GM21529 (cell line): ENCODE data around the gene RILP.

Experiments
- ATAC-seq: cut with Tn5 transposase; IDR thresholded peaks from one replicate; pipeline ENCODE4 v1.9.1; 2021; ENCODE audit not compliant: unreplicated experiment

RILP gene

DNA sequence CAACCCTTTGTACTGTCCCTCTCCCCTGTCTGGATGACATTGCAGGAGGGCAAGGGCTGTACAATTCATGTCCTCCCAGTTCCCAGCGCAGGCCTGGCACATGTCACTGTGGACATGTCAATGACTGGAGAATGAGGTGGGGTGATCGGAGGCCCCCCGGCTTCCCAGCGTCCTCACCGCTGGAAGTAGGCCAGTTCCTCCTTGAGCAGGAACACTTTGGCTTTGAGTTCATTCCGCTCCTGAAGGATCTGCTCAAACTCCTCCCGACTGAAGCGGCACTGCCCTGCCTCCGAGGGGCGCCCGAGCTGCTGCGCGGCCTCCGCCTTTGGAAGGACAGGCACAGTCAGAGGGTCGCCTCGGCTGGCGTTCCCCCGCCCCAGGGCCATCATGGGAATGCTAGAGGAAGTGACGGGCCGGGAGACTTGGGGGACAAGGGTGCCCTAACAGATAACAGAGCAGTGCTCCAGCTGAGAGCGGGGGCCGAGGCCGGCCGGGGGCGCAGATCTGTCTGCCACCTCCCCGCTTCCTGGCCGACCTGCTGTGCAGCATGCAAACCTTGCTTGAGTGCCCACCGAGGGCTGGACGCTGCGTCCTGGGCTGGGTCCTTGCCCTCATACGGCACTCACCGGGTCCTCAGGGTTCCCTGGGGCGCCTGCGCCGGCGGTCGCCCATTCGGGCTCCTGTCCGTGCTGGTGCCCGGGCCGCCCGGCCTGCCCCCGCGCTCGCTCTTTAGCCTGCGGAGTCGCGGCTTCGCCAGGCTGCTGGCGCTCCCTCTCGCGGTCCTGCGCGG is 1.3 kb downstream of the RILP start:
- ATAC-seq = no peak

DNA sequence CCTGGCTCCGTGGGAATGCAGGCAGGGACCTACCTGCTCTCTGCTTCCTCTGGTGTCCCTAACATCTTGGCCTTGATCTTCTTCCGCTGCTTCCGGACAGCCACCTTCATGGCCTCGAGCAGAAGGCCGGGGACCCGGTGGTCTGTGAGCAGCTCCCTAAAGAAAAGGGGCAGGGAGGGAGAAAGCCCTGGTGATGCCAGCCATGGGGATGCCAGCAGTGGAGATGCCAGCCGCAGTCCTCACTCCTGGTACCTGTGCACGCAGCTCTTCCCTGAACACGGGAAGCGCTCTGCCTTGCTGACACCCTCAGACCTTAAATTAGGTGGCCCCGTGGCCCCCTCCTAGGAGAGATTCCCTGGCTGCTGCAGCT is 1.9 kb downstream of the RILP start:
- no peak for ATAC-seq

DNA sequence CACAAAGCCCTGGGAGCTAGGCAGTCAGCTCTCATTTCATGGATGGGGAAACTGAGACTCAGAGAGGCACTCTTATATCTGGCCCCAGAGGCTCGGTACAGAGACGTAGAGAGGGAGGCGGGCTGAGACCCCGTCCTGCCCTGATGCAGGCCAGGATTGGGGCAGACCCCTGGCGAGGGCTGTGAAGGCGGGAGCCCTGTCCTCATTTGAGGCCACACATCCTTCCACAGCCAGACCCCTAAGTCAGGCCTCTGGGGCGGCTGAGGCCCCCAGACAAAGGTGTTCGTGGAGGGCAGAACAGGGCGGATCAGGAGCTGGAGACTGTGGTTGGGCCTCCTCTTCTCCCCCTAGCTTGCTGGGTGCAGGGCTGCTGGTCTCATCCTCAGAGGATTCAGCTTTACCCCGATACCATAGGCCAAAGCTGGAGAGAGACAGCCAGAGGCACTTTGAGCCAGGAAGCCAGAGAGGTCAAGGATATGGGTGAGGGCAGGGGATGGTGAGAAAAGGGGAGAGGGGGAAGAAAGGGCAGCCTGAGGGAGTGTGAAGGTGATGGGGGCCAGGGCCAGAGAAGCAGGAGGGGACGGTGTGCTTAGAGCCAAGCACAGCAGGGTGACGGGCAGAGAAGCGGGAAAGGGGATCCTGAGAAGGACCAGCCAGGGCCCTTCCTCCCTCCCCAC is 3.3 kb downstream of the RILP start:
- ATAC-seq = no peak

DNA sequence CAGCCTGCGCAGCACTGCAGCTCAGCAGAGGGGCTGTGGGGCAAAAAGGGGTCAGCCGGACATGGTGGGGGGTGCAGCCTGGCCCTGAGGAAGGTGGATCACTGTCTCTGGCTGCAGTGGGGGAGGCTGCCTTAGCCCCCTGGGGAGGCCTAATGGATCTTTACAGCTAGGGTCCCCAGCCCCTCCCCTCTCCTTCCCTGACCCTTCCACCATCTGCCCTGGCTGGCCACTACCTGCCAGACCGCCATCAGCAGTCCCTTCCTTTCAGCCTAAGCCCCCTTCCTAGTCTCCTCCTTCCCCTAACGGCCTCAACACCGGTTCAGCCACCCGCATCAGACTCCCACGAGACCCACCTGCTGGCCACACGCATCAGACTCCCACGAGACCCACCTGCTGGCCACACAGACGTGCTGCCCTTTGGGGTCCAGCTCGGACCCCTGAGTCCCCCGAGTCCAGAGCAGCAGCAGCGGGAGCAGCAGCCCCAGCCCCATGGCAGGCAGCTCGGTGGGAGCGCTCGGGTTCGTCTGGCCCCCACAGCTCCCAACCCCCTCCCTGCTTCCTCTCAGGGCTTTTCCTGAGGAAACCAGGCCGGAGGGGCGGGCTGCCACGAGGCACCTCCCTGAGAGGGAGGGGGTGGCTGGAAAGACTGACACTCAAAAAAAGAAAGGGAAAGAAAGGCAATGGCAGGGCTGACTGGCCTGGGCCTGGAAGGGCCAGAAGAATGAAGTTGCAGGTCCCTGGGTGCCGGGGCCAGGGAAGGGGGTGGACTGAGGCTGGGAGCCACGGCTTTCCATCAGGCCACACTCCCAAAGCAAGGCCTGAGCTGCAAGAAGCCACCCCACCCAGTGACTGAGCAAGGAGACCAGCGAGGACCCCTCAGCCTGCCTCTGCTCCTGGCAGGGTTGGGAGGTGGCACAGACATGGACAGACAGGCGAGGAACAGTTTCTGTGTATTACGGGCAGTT is 4.2 kb downstream of the RILP start, which contains the start of gene SCARF1:
Gene SCARF1 (minus strand): TSS at position 526 of the 965 bp plus-strand sequence. CDS start 35 bp downstream, at position 491.
- ATAC-seq = no peak

DNA sequence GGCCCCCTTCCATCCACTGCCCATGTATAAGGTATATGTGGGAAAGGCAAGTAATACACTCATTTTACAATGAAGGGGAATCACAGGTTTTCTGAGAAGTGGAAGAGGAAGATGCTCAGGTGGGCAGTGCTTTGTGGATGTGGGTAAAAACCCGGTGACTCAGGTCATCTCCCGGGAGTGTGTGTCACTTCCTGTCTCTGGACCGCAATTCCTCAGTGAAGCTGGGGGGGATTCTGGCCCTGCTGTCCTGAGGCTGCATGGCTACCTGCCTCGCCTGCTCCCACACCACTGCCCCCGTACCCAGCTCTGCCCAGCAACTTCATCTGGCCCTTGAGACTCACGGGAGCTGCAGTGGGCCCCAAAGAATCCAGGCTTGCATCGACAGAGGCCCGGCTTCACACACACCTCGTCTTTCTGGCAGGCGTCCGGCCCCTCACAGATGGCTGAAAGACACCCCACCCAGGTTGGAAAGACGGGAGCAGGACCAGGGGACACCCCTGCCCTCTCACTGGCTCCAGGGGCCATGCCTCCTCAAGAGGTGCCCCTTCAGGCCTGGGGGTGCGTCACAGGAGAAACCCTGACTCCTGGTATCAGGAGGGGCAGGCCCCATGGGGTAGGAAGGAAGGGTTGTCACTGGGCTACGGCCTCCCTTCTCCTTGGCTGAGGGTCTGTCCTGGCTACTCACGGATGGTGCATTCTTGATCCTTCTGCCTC is 5.0 kb downstream of the RILP start:
- ATAC-seq = no peak

DNA sequence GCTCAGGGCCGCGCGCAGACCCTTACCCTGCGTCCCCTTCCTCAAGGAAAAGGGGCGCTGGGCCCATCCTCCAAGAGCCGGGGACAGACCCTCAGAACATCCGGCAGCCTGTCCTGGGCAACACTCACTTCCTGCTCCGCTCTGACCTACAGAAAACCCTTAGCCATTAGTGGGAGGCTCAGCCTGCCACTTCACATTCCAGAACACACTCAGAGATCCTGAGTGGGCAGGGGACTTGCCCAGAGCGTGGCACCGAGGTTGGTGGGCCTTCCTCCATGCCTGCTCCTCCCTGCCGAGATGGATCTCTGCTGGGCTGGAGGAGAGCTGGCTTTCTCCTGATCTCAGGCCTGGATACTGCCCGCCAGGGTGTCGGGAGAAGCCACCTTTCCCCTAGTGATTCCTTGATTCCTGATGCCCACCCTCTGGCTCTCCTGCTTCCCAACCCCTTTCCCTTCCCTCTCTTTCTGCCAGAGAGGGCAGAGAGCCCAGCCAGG is 5.6 kb downstream of the RILP start:
- ATAC-seq = no peak

DNA sequence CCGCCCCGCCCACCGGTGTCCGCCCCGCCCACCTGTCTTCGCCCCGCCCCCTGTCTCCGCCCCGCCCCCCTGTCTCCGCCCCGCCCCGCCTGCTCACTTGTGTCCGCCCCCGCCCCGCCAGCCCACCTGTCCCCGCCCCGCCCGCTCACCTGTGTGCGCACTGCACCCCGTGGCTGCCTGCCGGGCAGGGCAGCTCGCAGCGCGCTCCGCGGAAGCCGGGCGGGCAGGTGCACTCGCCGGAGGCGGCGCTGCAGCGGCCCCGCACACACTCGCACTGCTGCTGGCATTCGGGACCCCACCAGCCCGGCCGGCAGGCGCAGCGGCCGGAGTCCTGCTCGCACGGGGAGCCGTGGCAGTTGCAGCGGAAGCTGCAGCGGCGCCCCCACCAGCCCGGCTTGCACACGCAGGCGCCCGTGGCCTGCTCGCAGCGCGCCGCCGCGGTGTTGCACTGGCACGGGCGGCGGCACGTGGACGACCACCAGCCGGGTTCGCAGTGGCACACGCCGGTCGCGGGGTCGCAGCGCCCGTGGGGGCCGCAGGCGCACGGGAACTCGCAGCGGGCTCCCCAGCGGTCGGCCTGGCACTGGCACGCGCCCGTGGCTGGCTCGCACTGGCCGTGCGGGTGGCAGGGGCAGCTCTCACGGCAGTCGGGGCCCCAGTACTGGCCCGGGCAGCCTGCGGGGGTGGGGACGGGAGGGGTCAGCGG is 6.2 kb downstream of the RILP start:
- no peak for ATAC-seq

DNA sequence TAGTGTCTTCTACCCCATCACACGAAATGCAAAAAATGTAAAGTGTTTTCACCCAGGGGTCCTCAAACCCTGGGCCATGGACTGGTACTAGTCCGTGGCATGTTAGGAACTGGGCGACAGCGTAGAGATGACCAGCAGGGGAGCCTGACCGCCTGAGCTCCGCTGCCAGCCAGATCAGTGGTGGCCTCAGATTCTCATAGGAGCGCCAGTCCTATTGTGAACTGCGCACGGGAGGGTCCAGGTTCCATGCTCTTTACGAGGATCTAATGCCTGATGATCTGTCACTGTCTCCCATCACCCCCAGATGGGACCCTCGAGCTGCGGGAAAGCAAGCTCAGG is 8.6 kb downstream of the RILP start:
- no peak for ATAC-seq

DNA sequence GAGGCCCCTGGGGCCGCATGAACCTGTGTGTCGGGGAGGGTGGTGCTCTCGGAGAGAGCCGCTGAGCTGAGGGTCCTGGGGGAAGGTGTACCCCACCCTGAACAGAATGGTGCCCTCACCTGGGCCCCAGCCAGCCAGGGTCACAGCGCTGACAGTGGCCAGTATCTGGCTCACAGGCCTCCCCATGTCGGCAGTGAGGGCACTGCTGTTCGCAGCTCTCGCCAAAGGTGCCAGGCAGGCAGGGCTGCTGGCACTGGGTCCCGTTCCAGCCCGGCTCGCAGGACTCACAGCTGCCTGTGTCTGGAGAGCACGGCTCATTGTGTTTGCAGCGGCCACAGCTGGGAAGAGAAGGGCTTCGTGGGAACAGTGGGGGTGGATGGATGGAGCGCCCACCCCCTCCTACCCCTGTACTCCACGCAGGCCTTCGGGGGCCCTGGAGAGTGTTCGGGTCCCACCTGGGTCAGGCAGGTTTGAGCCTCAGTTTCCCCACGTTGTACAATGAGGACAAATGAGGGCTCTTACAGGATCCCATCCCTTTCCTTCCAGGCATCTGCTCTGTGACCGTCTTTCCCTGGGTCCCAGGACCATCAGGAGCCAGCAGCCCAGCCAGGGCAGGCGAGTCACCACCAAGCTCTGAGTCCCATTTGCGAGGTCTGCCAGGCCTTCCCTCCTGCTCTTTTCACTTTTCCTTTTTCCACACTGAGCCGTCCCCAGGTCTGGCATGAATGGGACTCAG is 9.2 kb downstream of the RILP start:
- ATAC-seq = no peak

DNA sequence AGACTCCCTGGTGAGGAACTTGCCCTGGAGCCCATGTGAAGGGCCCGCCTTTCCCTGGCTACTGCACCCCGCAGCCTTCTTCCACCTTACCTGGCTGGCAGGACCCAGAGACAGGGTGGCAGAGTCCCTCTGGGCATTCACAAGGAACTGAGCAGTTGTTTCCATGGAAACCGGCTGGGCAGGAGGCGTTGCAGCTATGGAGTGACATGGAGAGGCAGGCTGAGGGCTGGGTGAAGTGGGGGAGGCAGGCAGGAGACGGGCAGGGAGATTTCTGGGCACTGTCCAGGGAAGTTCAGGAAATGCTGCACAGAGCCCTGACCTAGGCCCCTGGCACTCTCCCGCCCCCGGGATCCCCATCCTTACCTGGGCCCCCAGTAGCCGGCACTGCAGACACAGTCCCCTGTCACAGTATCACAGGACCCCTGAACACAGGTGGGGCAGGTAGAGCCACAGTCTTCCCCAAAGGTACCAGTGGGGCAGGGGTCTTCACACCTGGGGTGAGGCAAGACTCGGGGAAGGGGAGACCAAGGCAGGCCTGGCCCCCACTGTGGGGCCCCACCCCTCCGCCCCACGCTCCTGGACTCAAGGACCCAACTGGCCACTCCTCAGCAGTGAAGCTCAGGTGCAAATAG is 10.0 kb downstream of the RILP start:
- ATAC-seq = no peak

DNA sequence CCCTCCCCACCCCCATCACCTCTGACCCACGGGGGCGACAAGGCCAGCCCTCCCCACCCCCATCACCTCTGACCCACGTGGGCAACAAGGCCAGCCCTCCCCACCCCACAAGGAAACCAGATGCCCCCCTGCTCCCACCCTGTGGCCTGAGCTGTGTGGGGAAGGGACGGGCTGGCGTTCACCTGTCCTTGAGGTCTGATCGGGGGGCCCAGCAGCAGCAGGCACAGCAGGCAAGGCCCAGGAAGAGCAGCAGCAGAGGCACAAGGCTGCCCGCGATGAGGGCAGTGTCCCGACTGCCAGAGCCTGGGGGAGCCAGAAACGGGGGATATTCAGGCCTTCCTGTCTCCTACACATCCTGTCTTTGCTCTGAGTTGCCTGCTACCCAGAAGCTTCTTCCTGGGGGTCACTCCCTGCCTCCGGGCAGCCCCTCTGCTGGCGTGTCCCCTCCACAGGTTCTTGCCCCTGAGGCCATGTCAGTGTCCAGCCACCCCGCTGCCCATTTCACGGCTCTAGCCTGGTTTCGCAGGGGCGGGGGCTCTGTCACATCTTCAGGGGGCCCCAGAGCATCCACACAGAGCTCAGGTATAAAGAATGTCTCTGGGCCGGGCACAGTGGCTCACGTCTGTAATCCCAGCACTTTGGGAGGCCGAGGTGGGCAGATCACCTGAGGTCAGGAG is 10.9 kb downstream of the RILP start:
- ATAC-seq = no peak

DNA sequence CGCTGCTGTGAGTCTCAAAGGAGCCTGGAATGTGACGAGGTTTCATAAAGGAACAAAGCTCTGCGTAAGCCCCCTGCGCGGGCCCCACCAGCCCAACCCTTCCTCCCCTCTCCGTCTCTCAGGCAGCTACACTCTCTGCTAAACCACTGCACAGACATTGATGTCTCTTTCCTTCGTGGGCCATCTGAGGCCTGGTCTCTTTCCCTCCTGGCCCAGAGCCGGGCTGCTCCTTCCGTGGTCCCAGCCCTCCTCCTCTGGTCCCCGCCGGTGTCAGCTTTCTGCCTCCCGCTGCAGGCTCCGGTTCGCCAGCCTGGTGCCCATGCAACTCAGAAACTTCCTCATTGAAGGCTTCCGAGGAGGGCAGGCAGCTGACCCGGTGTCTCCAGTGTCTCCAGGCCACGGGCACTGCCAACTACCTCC is 11.5 kb downstream of the RILP start:
- ATAC-seq = no peak

DNA sequence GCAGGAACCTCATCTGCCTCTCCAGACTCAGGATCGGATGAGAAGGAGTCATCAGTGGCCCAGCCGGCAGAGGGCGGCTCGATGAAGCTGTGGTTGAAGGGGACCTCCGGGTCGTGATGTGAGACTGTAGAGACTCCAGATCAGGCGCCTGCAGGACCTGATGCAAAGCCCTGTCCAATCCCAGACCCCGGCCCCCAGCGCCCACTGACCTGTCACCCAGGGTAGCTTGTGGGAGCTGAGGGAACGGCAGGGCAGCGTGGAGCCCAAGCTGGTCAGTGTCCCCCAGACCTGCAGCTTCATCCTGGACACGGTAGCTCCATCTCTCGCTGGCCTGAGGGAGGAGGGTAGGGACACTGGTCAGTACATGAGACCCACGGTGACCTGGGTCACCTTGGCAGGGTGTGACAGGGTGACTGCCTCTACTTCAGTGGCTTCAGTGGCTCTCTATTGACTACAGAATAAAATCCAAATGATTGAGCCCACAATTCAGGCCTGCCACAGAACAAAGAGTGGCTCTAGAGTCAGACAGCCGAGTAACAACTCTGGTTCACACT is 12.9 kb downstream of the RILP start:
- no peak for ATAC-seq

DNA sequence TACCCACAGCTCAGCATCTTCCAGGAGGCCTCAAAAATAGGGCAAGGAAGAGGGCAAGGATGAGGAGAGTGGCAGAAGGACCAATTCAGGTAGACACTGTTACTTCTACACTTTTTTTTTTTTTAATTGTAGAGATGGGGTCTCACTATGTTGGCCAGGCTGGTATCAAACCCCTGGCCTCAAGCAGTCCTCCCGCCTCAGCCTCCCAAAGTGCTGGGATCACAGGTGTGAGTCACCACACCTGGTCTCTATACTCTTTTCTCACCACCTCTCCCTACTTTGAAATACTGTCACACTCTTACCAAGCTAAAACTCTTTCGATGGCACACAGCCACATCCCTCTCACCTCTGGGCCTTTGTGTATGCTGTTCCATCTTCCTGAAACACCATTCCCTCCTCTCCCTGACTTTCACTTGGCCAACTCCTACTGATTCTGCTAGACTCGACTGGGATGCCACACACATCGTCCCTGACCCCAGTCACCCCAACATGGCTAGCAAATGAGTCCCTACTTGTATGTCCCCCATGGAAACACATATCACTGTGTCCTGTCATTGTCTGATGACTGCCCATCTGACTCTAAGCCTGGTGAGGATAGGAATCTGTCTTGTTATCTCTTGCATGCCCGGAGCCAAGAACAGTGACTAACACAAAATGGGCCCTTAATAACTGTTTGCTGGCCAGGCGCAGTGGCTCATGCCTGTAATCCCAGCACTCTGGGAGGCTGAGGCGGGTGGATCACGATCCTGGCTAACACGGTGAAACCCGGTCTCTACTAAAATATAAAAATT is 13.8 kb downstream of the RILP start:
- no peak for ATAC-seq

DNA sequence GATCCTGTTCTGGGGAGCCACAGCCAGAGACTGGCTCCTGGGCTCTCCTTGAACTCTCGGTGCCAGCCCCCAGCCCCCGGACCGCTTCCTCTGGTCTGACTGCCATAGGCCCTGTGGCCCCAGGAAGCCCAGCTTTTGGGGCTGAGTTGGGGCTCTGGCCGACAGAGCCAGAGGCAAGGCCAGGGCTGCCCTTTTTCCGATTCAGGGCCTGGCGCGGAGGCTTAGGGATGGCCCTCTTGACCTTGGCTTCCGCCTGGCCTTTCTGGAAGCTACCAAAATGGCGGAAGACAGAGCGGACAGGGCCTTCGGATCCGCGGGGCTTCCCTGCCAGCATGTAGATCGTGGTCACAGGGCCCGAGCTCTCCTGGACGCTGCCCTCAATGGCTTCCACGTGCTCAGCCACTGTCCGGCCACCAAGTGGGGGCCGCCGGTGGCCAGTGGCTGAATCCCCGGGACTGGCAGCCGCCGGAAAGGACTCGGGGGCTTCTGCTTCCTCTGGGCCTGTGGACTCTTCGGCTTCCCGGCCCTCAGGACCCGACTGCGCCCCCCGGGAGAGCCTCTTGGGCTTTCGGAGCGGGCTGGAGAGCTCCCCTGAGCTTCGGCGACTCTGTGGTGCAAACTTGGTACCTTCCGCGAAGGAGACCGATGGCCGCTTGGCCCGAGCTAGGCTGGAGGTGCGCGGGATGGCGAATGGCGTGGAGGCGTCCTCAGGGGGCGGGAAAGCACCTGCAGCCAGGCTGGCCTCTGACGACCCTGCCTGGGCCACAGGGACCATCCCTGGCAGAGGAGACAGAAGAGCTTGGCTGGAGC is 14.6 kb downstream of the RILP start:
- ATAC-seq = no peak

DNA sequence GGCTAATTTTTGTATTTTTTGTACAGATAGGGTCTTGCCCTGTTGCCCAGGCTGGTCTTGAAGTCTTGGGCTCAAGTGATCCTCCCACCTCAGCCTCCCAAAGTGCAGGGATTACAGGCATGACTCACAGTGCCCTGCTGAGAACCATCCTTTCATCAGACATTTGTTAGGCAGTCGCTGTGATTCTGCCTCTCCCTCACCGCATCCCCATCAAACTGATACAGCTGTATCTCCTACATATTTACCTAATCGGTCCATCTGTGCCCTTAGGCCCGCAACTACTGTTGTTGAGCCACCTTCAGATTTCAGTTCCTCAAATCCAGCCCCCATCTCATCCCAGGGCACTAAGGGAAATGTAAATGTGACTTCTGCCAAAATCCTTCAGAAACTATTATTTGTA is 19.0 kb downstream of the RILP start:
- no peak for ATAC-seq
